Activated naive CD4-positive, alpha-beta T cell treated with anti-CD3 and anti-CD28 coated beads, Interleukin-2, amount 50 U/mL, for 24 hours (primary cell): ENCODE data around the gene CREB5.
A peak's percentile ranks its signal among the peaks of the same experiment; 100 is the strongest.

Source experiments
- H3K27ac Mint-ChIP-seq: one replicate; pipeline ENCODE4 v1.8.0; 2021; ENCODE audit warnings: mild to moderate bottlenecking, mixed read lengths
- H3K27me3 Mint-ChIP-seq: one replicate; pipeline ENCODE4 v1.8.0; 2021; ENCODE audit warnings: mixed read lengths
- H3K36me3 Mint-ChIP-seq: one replicate; pipeline ENCODE4 v1.8.0; 2021; ENCODE audit warnings: mixed read lengths
- H3K4me1 Mint-ChIP-seq: one replicate; pipeline ENCODE4 v1.8.0; 2021; ENCODE audit warnings: mixed read lengths
- H3K4me3 Mint-ChIP-seq: one replicate; pipeline ENCODE4 v1.8.0; 2021; ENCODE audit warnings: mild to moderate bottlenecking, mixed read lengths
- H3K9me3 Mint-ChIP-seq: one replicate; pipeline ENCODE4 v1.8.0; 2021; ENCODE audit warnings: mixed read lengths

CREB5 gene

DNA sequence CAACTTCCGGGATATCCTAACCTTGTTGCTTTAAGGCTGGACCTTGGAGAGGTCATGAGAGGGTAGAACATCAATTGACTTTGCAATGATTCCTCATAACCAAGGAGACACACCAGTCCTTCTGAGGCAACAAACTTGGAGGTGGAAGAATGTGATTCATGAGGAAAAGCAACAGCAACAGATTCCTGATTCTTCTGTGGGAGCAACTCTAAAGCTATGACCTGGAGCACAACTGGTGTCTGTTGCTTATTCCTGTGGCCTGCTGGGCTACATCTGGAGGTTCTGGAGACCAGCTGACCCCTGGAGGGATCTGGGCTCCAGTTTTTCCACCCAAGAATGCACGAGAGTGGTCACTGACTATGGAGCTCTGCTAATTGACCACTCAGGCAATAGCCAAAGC lies 116.6 kb downstream of the CREB5 start:
- Mint-ChIP-seq H3K27me3 (peaks cover 4% of the 10 kb centered on the region), H3K36me3 (no peaks in the 10 kb centered on the region), H3K27ac (no peak overlapping the region), H3K4me3 (no peak overlapping the region), H3K4me1 (no peaks in the 10 kb centered on the region), H3K9me3 (no peaks in the 10 kb centered on the region)

DNA sequence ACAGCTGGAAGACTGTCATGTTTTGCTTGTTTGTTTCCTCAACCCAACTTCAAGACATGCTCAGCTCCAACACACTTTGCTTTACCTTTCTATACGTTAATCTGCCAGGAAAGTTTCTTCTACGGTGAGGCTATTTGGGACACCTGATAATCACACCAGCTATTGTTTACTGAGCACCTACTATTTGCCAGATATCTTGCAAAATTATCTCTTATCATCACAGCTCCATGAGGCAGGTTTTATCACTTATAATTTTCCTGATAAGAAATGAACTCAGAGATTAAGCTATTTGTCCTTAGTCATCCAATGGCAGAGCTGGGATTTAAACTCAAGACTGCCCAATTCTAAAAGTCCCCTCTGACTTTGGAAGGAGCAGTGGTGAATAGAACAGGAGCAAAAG lies 117.4 kb downstream of the CREB5 start:
- no peaks in the 10 kb centered on the region for H3K36me3 Mint-ChIP-seq
- H3K4me3 Mint-ChIP-seq, result no peak overlapping the region
- H3K27me3 Mint-ChIP-seq, result peaks cover 5% of the 10 kb centered on the region
- no peaks in the 10 kb centered on the region for H3K9me3 Mint-ChIP-seq
- H3K4me1 Mint-ChIP-seq, result no peaks in the 10 kb centered on the region
- H3K27ac Mint-ChIP-seq, result no peak overlapping the region

DNA sequence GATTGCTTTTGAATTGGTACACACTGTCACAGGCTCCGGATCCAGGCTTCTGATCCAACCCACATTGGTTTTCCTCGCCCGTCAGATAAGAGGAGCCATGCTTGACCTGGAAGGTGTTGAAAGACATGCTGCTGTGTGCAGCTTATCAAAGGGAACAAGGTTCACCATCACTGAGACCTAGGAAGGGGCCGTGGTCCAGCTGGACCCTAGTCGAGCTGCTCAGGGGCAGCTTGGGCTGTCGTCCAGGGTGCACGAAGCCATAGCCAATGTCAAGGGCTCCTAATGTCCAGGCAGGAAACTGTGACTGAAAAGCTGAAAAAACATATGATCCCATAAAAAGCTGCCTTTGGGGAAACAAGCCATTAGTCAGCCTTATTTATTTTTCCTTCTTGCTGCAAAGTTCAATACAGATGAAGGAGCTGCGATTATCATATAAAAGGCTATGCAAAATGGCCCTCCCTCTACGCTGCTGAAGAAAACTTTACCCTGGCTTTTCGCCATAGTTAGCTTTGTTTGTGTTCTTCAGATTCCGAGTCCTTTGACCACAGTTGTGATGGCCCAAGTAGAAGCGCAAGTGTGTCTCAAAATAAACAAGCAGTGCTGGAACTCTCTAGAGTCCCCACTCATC lies 118.0 kb downstream of the CREB5 start:
- H3K36me3 Mint-ChIP-seq, result no peaks in the 10 kb centered on the region

DNA sequence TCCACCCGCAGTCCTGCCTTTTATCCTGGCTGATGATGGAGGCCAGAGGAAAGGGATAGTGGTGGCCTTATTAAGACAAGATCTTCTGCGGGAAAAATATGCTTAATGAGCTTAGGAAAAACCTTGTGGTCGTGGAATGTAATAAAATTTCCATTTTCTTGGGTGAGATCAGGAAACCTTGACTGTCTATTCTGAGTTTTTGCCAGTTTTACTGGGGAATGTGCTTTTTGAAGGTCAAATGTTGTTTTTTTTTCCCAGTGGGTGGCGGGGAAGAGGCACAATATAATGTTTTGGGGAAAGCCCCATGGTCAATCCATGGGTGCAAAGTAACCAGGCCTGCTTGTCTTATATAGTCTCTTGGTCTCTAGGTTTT lies 118.5 kb downstream of the CREB5 start:
- Mint-ChIP-seq H3K27me3 (peaks cover 5% of the 10 kb centered on the region), H3K9me3 (no peaks in the 10 kb centered on the region), H3K36me3 (no peaks in the 10 kb centered on the region), H3K4me1 (no peaks in the 10 kb centered on the region), H3K27ac (no peak overlapping the region), H3K4me3 (no peak overlapping the region)

More for the DNA sequence above, 118.0 kb downstream of the CREB5 start:
- H3K4me3 Mint-ChIP-seq, result no peak overlapping the region
- H3K27ac Mint-ChIP-seq, result no peak overlapping the region
- peaks cover 5% of the 10 kb centered on the region for H3K27me3 Mint-ChIP-seq
- H3K4me1 Mint-ChIP-seq, result no peaks in the 10 kb centered on the region
- no peaks in the 10 kb centered on the region for H3K9me3 Mint-ChIP-seq

DNA sequence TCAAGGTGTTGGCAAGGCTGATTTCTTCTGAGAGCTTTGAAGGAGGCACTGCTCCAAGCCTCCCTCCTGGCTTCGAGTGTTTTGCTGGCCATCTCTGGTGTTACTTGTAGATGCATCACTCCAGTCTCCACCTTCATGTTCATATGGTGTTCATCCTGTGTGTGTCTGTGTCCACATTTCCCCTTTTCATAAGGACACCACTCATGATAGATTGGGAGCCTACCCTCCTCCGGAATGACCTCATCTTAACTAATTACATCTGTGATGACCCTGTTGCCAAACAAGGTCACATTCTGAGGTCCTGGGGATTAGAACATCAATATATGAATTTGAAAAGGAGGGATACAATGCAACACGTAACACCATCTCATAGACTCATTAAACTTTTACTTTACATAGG lies 119.0 kb downstream of the CREB5 start:
- no peak overlapping the region for H3K4me3 Mint-ChIP-seq
- no peaks in the 10 kb centered on the region for H3K4me1 Mint-ChIP-seq
- H3K36me3 Mint-ChIP-seq, result no peaks in the 10 kb centered on the region
- no peak overlapping the region for H3K27ac Mint-ChIP-seq
- H3K27me3 Mint-ChIP-seq, result peaks cover 5% of the 10 kb centered on the region
- H3K9me3 Mint-ChIP-seq, result no peaks in the 10 kb centered on the region

DNA sequence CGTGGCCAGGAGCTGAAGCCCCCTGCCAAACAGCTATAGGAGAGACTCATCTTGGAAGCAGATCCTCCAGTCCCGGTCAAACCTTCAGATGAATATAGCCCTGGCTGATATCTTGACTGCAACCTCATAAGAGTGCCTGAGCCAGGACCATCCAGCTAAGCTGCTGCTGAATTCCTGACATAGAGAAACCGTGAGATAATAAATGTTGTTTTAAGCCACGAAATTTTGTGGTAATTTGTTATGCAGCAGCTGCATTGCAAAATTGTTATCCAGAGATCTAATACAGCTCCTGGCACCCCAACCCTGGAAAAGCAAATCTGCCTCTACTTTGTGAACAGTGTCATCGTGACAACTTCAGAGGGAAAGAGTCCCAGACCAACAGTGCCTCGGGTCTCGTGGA lies 119.9 kb downstream of the CREB5 start:
- H3K27ac Mint-ChIP-seq, result no peak overlapping the region
- no peaks in the 10 kb centered on the region for H3K4me1 Mint-ChIP-seq
- no peaks in the 10 kb centered on the region for H3K9me3 Mint-ChIP-seq
- no peaks in the 10 kb centered on the region for H3K36me3 Mint-ChIP-seq
- H3K27me3 Mint-ChIP-seq, result peaks cover 5% of the 10 kb centered on the region
- H3K4me3 Mint-ChIP-seq, result no peak overlapping the region

DNA sequence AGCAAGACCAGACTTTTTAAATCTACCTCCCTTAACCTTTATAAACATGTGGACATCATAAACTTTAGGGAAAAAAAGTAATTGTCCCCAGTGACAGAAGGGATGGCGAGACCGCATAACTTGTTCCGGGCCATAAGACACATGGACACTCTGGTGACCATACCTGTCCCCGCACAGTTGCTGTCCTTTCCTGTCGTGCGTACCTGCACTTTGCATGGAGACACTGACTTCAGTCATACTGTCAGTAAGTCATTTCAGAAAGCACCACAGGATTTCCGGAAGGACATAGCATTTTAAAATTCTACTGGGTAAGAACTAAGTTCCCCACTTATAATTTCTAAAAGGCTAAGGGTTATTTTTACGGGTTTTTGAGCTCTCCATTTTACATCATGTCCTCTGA lies 120.9 kb downstream of the CREB5 start:
- Mint-ChIP-seq H3K4me1 (no peaks in the 10 kb centered on the region), H3K27me3 (peaks cover 7% of the 10 kb centered on the region), H3K9me3 (no peaks in the 10 kb centered on the region), H3K27ac (no peak overlapping the region), H3K4me3 (no peak overlapping the region), H3K36me3 (no peaks in the 10 kb centered on the region)

DNA sequence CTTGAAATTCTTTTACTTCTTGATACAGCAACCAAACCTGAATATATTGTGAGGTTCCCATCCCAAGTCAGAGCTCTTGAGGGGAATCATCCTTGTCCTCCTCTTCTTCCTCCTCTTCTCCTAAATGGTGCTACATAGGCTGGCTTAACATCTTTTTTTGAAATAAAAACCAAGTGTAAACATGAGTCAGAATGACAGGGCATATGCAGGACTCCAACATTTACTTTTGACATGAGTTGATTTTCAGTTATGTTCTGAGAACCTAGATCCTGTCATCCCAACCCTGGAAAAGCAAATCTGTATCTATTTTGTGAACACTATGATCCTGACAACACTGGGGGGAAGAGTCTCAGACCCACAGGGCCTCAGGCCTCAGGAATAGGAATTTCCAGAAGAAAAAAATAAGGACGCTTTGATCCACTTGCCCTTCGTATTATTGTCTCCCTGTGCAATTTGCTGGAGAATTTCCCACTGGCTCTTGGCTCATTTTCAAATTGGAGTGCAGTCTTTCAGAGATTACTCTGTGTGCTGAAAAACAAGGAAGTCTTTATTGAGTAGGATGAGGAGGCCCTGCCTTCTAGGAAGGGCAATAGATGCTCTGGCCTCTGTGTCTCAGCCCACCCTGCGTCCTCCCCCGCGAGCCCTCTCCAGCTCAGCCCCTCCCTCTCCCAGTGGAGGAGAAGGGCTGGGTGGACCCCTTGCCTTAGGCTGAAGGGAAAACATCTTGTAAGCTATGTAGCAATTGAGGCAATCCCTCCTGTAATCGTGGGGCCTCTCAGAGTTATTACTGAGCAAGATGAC lies 121.6 kb downstream of the CREB5 start:
- Mint-ChIP-seq H3K9me3 (no peaks in the 10 kb centered on the region), H3K4me1 (no peaks in the 10 kb centered on the region), H3K36me3 (no peaks in the 10 kb centered on the region), H3K4me3 (no peak overlapping the region), H3K27ac (no peak overlapping the region), H3K27me3 (peaks cover 7% of the 10 kb centered on the region)

DNA sequence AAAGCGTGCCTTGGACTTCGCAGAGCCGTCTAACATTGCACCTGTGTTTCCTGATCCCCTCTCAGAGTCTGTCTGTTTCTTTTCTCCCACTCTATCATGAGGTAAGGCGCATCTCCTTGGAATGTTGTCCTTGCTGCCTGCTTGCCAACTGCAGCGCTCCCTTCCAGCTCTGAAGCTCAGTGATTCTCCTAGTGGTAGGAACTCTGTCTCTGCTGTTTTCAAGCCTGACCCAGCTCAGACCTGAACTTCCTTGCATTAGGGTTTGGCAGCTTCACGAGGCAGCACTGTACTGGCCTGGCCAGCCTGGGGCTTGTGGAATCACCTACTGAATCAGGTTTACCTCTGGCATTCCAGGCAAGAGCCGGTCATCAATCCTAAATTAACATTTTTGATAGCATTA lies 123.9 kb downstream of the CREB5 start:
- peaks cover 8% of the 10 kb centered on the region for H3K27me3 Mint-ChIP-seq
- no peaks in the 10 kb centered on the region for H3K4me1 Mint-ChIP-seq
- no peak overlapping the region for H3K4me3 Mint-ChIP-seq
- H3K36me3 Mint-ChIP-seq, result no peaks in the 10 kb centered on the region
- H3K9me3 Mint-ChIP-seq, result no peaks in the 10 kb centered on the region
- H3K27ac Mint-ChIP-seq, result no peak overlapping the region

DNA sequence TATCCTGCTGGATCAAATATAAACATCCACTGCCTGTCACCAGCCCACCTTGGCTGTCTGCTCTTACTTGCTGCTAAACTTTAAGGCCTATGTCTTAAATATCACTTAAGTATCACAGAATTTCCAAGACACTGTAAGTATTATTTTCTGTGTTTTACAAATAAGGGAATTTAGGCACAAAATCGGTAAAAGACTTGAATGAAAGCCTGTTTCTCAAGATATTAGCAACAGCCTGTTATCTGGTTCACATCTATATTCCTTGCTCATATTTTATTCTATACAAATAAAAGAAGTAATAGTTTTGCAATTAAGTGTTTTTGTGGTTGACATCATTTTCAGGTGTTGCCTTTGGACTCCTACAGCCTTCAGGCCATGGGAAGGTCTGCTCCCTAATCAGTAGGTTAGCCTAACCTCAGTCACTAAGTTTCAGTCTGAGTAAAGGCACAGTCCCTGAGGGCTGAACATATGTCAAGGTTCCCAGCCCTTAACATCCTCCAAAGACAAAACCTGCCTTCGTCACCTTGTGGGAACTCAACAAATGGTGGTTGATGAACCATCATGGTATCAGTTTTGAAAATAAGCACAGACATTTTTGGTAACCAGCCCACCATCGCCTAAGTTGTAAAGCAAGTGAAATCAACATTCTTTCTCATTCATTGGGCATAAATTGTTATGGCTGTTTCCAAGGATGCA lies 127.1 kb downstream of the CREB5 start:
- H3K9me3 Mint-ChIP-seq, result no peaks in the 10 kb centered on the region
- H3K27me3 Mint-ChIP-seq, result peaks cover 4% of the 10 kb centered on the region
- H3K36me3 Mint-ChIP-seq, result no peaks in the 10 kb centered on the region
- H3K4me1 Mint-ChIP-seq, result no peaks in the 10 kb centered on the region
- H3K4me3 Mint-ChIP-seq, result no peak overlapping the region
- H3K27ac Mint-ChIP-seq, result no peak overlapping the region

DNA sequence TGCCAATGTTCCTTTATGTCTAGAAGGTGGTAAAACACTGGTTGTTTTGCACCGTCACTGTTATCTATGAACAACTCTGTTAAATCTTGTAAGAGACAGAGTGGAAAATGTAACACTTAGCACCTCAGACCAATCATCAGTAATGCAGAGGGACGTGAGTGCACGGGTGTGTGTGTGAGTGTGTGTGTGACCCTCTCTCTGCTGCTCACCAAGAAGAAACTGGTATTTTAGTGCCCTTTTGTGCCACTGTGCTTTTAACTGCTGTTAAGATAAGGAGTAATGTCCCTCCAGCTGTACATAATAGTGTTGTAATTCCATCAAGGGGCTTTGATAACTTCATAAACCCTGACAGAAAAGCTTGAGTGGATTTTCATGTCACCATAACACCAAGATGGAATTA lies 130.1 kb downstream of the CREB5 start:
- Mint-ChIP-seq H3K4me1 (no peaks in the 10 kb centered on the region), H3K9me3 (no peaks in the 10 kb centered on the region), H3K4me3 (no peak overlapping the region), H3K27me3 (peaks cover 4% of the 10 kb centered on the region), H3K27ac (no peak overlapping the region), H3K36me3 (no peaks in the 10 kb centered on the region)

DNA sequence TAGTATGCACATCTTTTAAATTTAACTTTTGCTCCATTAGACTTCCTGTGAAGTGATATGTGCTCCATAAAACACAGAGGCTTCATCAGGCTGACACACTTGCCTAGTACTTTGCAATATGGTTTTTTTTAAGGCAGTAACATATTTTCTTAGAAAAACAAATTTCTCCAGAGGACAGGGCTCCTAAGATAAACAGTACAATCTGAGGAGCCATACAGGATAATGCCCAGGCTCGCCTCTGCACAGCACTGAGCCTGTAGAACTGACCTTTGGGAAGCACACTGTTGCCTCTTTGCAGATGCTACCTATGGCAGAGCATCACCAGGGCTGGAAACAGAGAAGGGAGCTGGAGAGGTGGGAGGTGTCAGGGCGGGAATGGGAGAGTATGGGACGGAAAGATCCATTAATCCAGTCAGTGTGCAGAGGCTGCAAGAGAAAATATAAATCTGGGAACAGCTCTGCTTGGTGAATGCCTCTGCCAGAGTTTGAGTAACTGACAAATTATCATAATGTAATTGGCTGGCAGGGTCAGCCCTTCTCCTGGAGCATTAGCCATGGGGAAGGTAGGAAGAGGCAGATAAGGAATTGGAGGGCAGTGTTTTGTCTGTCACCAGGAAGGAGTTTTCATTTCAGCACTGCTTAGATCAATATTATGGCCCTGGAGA lies 132.3 kb downstream of the CREB5 start:
- Mint-ChIP-seq H3K9me3 (no peaks in the 10 kb centered on the region), H3K4me3 (no peak overlapping the region), H3K27ac (peak overlapping the region; percentile 63), H3K27me3 (peaks cover 5% of the 10 kb centered on the region), H3K36me3 (no peaks in the 10 kb centered on the region), H3K4me1 (no peaks in the 10 kb centered on the region)

DNA sequence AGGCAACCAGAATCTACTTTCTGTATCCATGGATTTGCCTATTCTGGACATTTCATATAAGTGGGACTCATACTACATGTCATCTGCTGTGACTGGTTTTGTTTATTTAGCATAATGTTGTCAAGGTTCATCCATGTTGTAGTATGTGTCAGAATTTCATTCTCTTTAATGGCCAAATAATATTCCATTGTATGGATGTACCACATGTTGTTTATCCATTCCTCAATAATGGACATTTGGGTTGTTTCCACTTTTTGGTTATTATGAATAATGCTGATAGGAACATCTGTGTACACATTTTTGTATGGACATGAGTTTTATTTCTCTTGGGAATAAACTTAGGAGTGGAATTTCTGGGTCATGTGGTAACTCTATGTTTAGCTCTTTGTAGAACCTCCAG lies 133.7 kb downstream of the CREB5 start:
- peaks cover 6% of the 10 kb centered on the region for H3K27me3 Mint-ChIP-seq
- H3K36me3 Mint-ChIP-seq, result no peaks in the 10 kb centered on the region
- H3K9me3 Mint-ChIP-seq, result no peaks in the 10 kb centered on the region
- no peak overlapping the region for H3K27ac Mint-ChIP-seq
- no peaks in the 10 kb centered on the region for H3K4me1 Mint-ChIP-seq
- H3K4me3 Mint-ChIP-seq, result no peak overlapping the region

DNA sequence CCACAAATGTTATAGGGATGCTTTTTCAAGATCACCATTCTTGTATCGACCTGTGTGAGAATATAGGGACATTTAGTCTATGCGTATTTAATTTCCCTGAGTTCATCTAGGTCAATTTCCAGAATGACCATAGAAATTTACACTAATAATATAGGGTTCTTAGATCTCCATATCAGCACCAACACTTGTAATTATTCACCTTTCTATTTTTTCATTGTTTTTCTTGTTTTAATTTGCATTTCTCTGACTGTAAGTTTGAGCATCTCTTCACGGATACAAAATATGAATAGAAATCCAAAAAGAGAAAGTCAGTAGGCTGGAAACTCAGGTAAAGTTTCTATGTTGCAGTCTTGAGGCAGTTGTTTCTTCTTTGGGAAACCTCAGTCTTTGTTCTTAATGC lies 134.8 kb downstream of the CREB5 start:
- H3K4me1 Mint-ChIP-seq, result no peaks in the 10 kb centered on the region
- no peak overlapping the region for H3K27ac Mint-ChIP-seq
- H3K27me3 Mint-ChIP-seq, result peaks cover 8% of the 10 kb centered on the region
- H3K9me3 Mint-ChIP-seq, result no peaks in the 10 kb centered on the region
- no peak overlapping the region for H3K4me3 Mint-ChIP-seq
- no peaks in the 10 kb centered on the region for H3K36me3 Mint-ChIP-seq

DNA sequence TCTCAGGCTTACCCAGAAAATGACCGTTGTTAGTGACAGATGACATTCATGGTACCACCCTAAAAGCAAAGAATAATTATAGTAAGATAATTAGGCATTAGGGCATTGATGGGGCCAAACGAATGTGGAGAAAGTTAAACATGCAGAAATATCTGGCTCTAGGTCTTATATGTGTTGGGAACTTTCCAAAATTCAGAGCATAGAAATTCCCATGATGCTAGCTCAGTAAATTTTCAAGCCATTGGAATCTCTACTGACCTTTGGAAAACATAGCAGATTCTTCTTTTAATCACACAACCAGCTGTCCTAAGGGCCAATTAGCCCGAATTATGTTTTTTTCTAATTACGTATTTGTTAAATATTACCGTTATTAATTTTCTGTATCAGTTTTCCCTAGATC lies 136.1 kb downstream of the CREB5 start:
- H3K4me1 Mint-ChIP-seq, result no peaks in the 10 kb centered on the region
- no peaks in the 10 kb centered on the region for H3K9me3 Mint-ChIP-seq
- no peak overlapping the region for H3K27ac Mint-ChIP-seq
- H3K36me3 Mint-ChIP-seq, result no peaks in the 10 kb centered on the region
- H3K4me3 Mint-ChIP-seq, result no peak overlapping the region
- H3K27me3 Mint-ChIP-seq, result peaks cover 8% of the 10 kb centered on the region

DNA sequence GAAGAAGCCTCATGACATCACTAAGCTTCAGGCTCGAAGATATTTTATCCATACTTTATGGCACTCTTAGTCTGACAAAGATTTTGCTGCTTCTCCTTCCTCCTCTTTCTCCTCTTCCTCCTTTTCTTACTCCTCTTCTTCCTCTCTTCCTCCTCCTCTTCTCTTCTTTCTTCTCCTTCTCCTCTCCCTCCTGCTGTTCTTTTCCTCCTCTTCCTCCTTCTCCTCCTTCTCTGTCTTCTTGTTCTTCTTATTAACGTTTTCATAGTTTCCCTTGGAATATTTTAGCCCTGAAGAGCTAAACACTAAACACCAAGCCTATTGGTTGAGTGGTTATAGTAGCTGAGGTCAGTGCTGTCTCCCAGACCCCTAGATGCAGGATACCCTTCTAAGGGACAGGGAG lies 137.7 kb downstream of the CREB5 start:
- H3K27ac Mint-ChIP-seq, result no peak overlapping the region
- H3K4me3 Mint-ChIP-seq, result no peak overlapping the region
- H3K36me3 Mint-ChIP-seq, result no peaks in the 10 kb centered on the region
- H3K4me1 Mint-ChIP-seq, result no peaks in the 10 kb centered on the region
- H3K27me3 Mint-ChIP-seq, result peaks cover 10% of the 10 kb centered on the region
- H3K9me3 Mint-ChIP-seq, result no peaks in the 10 kb centered on the region
